T-helper 1 cell treated with Interleukin-12 subunit alpha and Interleukin-12 subunit beta and Interleukin-4 antibody, amounts not matched to agents 30 μg/mL and 1 μg/mL, for 36 hours (primary cell): ENCODE results near the gene PACS1.
A peak's percentile ranks its signal among the peaks of the same experiment; 100 is the strongest.

Experiments used
- H3K27ac Mint-ChIP-seq: one replicate; pipeline ENCODE4 v1.8.0; 2021; ENCODE audit warnings: mild to moderate bottlenecking, mixed read lengths
- H3K27me3 Mint-ChIP-seq: one replicate; pipeline ENCODE4 v1.8.0; 2021; ENCODE audit warnings: low read depth, mixed read lengths
- H3K36me3 Mint-ChIP-seq: one replicate; pipeline ENCODE4 v1.8.0; 2021; ENCODE audit warnings: low read depth, mixed read lengths
- H3K4me1 Mint-ChIP-seq: one replicate; pipeline ENCODE4 v1.8.0; 2021; ENCODE audit warnings: low read depth, mixed read lengths
- H3K4me3 Mint-ChIP-seq: one replicate; pipeline ENCODE4 v1.8.0; 2021; ENCODE audit warnings: mild to moderate bottlenecking, moderate library complexity, mixed read lengths
- H3K9me3 Mint-ChIP-seq: one replicate; pipeline ENCODE4 v1.8.0; 2021; ENCODE audit warnings: mixed read lengths

PACS1 gene

GRCh38 chr11:66278363-66279091, 208.5 kb downstream of the PACS1 start:
- H3K27me3 Mint-ChIP-seq, result peaks cover 5% of the 10 kb centered on the region
- H3K9me3 Mint-ChIP-seq, result no peaks in the 10 kb centered on the region
- H3K27ac Mint-ChIP-seq, result peak overlapping the region; percentile 59
- peak overlapping the region; percentile 53 for H3K4me3 Mint-ChIP-seq
- H3K36me3 Mint-ChIP-seq, result peaks cover 26% of the 10 kb centered on the region
- peaks cover 17% of the 10 kb centered on the region for H3K4me1 Mint-ChIP-seq

DNA sequence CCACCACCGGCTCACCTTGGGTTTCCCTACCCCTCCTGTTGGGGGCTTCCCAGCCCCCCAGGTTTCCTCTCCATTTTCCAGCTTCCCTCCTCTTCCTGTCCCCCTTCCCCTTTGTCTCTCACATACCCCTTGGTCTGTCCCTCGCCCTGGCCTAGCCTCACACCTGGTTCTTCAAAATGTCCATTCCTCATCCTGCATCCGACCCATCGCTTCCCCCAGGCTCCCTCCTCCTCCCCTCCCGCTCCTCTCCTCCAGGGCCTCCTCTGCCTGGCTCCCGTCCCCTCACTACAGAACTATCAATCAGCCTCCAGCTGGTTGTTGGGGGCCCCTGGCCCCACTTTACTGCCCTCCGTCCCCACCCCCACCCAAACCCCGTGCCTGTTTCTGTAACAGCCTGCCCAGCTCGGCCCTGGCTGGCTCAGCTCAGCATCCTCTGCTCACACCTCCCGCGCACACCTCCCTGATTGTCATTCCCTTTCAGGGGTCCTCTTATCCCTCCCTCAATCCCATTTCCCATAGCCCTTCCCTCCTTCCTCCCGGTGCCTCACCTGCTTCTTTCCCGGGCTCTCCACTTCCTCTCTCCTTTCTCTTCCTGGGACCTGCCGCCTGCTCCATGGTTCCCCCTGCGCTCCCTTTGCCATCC, 209.1 kb downstream of the PACS1 start:
- peak overlapping the region; percentile 53 for H3K4me3 Mint-ChIP-seq
- peaks cover 17% of the 10 kb centered on the region for H3K4me1 Mint-ChIP-seq
- no peaks in the 10 kb centered on the region for H3K9me3 Mint-ChIP-seq
- H3K27ac Mint-ChIP-seq, result peak overlapping the region; percentile 79
- peaks cover 22% of the 10 kb centered on the region for H3K36me3 Mint-ChIP-seq
- H3K27me3 Mint-ChIP-seq, result peaks cover 5% of the 10 kb centered on the region

DNA sequence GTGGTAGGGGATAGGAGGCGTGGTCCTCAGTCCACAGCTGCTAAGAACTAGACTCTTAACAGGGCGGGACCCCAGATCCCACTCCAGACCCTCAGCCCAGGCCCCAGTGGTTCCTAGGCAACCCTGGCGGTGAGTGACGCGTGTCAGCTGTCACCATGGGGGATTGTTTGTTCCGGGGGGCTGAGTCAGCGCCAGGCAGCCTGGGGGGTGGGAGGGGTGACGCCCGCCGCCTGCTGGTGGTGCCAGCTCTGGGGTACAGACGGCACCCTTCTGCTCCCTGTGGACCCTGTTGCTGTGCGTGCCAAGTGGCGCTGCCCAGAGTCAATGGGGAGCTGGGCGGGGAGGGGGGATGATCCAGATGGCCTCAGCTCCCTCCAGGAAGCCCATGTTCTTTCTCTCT, 210.4 kb downstream of the PACS1 start:
- Mint-ChIP-seq H3K27ac (no peak overlapping the region), H3K36me3 (peaks cover 14% of the 10 kb centered on the region), H3K4me1 (peaks cover 17% of the 10 kb centered on the region), H3K27me3 (peaks cover 5% of the 10 kb centered on the region), H3K9me3 (no peaks in the 10 kb centered on the region), H3K4me3 (no peak overlapping the region)

DNA sequence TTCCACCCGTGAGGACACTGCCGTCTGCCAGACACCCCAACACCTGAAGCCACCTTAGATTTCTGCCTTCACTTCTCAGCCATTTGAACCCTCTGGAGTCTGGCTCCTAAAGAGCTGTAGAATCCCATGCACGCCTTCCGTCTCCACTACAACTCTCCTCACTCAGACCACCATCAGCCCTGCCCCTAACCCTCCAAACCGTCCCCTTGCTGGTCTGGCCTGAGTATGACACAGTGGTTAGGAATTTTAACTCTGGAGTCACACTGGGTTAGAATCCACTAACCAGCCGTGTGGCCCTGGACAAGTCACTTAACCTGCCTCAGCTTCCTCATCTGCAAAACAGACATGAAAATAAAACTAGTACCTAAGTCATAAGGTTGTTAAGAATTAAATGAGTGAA, 210.9 kb downstream of the PACS1 start:
- H3K27me3 Mint-ChIP-seq, result peaks cover 5% of the 10 kb centered on the region
- H3K36me3 Mint-ChIP-seq, result peaks cover 12% of the 10 kb centered on the region
- no peak overlapping the region for H3K4me3 Mint-ChIP-seq
- no peaks in the 10 kb centered on the region for H3K9me3 Mint-ChIP-seq
- peaks cover 17% of the 10 kb centered on the region for H3K4me1 Mint-ChIP-seq
- H3K27ac Mint-ChIP-seq, result peak overlapping the region; percentile 35

- Mint-ChIP-seq H3K4me3 (no peak overlapping the region), H3K4me1 (peaks cover 16% of the 10 kb centered on the region), H3K27ac (peak overlapping the region; percentile 62), H3K9me3 (no peaks in the 10 kb centered on the region), H3K27me3 (peaks cover 5% of the 10 kb centered on the region), H3K36me3 (peaks cover 10% of the 10 kb centered on the region)
Observed at GRCh38 chr11:66281776-66282467, 211.8 kb downstream of the PACS1 start.

DNA sequence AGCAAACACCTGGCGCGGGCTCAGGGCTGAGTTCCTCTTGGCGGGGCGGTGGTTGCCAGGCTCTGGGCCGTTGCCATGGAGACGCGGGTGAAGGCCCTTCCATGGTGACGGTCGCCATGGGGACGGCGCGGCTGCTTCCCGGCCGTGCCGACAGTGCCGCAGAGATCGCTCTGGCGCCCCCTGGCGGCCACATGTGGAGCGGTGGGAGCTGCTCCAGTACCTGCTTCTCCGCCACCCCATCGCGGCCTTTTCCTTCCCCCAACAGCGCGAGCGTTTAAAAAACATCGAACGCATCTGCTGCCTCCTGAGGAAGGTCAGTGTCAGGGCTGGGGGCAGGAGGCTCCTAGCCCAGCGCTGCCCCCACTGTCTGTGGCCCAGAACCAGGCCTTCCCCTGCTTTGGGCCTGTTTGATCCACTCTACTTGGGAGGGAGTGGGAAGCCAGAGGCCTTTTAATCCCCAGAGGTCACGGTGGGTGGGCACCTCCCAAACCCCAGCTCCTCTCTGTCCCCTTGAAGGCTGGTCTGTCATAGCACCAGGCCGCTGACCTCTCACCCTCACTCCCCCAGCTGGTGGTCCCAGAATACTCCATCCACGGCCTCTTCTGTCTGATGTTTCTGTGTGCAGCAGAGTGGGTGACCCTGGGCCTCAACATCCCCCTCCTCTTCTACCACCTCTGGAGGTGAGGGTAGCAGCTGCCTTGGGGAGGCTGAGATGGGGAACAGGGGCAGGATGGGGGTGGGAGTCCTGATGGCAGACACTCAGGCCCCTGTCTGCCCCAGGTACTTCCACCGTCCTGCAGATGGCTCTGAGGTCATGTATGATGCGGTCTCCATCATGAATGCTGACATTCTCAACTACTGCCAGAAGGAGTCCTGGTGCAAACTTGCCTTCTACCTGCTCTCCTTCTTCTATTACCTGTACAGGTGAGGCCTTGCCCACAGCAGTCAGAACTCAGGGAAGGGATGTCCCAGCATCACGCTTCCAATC, 212.7 kb downstream of the PACS1 start:
- H3K4me1 Mint-ChIP-seq, result peaks cover 18% of the 10 kb centered on the region
- no peaks in the 10 kb centered on the region for H3K9me3 Mint-ChIP-seq
- H3K36me3 Mint-ChIP-seq, result peaks cover 8% of the 10 kb centered on the region
- H3K4me3 Mint-ChIP-seq, result no peak overlapping the region
- peaks cover 5% of the 10 kb centered on the region for H3K27me3 Mint-ChIP-seq
- H3K27ac Mint-ChIP-seq, result peak overlapping the region; percentile 62

GRCh38 chr11:66283461-66284105, 213.5 kb downstream of the PACS1 start:
- Mint-ChIP-seq H3K4me3 (no peak overlapping the region), H3K27me3 (peaks cover 5% of the 10 kb centered on the region), H3K36me3 (peaks cover 8% of the 10 kb centered on the region), H3K4me1 (peaks cover 20% of the 10 kb centered on the region), H3K9me3 (no peaks in the 10 kb centered on the region), H3K27ac (peak overlapping the region; percentile 43)

- no peak overlapping the region for H3K4me3 Mint-ChIP-seq
- peaks cover 8% of the 10 kb centered on the region for H3K36me3 Mint-ChIP-seq
- no peaks in the 10 kb centered on the region for H3K9me3 Mint-ChIP-seq
- peaks cover 1% of the 10 kb centered on the region for H3K27me3 Mint-ChIP-seq
- H3K27ac Mint-ChIP-seq, result no peak overlapping the region
- peaks cover 19% of the 10 kb centered on the region for H3K4me1 Mint-ChIP-seq
Observed at GRCh38 chr11:66284526-66285078, 214.5 kb downstream of the PACS1 start.

- Mint-ChIP-seq H3K4me3 (no peak overlapping the region), H3K27me3 (peaks cover 5% of the 10 kb centered on the region), H3K27ac (no peak overlapping the region), H3K4me1 (peaks cover 26% of the 10 kb centered on the region), H3K36me3 (peaks cover 8% of the 10 kb centered on the region), H3K9me3 (no peaks in the 10 kb centered on the region)
Observed at GRCh38 chr11:66285250-66285947, 215.3 kb downstream of the PACS1 start.

DNA sequence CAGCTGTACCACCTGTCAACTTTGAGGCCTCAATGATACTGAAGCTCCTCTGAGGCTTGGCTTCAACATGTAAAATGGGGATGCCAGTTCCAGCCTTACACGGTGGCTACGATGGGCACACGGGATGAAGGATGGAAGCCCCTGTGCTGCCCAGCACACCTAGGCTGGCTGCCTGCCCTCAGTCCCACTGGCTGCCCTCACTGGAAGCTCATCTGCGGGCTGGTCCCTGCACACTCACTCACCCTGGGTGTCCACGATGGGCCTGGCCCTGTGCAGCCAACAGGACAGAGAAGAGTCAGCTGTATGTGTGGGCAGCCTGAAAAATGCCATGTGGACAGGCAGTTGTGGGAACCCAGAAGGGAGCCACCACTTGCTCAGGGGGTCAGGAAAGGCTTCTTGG, 216.6 kb downstream of the PACS1 start:
- Mint-ChIP-seq H3K36me3 (peaks cover 1% of the 10 kb centered on the region), H3K4me3 (peak overlapping the region; percentile 40), H3K27ac (no peak overlapping the region), H3K4me1 (peaks cover 25% of the 10 kb centered on the region), H3K27me3 (peaks cover 12% of the 10 kb centered on the region), H3K9me3 (no peaks in the 10 kb centered on the region)

- H3K4me1 Mint-ChIP-seq, result peaks cover 24% of the 10 kb centered on the region
- peaks cover 12% of the 10 kb centered on the region for H3K27me3 Mint-ChIP-seq
- peak overlapping the region; percentile 95 for H3K4me3 Mint-ChIP-seq
- H3K27ac Mint-ChIP-seq, result peak overlapping the region; percentile 80
- H3K9me3 Mint-ChIP-seq, result no peaks in the 10 kb centered on the region
- H3K36me3 Mint-ChIP-seq, result no peaks in the 10 kb centered on the region
Observed at GRCh38 chr11:66287211-66287888, 217.3 kb downstream of the PACS1 start.

- Mint-ChIP-seq H3K4me1 (peaks cover 27% of the 10 kb centered on the region), H3K27me3 (peaks cover 20% of the 10 kb centered on the region), H3K9me3 (no peaks in the 10 kb centered on the region), H3K27ac (peak overlapping the region; percentile 94), H3K36me3 (no peaks in the 10 kb centered on the region), H3K4me3 (peak overlapping the region; percentile 95)
Observed at GRCh38 chr11:66287889-66288670, 218.0 kb downstream of the PACS1 start.
